Measurements from ENCODE around the gene TIMM13. TPM values are rescaled to one million over a fixed set of nuclear protein-coding genes. Genes with fewer than 3 reads are reported as not detected.
A peak's percentile ranks its signal among the peaks of the same experiment; 100 is the strongest.

The TIMM13 gene
- total and polyA plus RNA-seq, 9 of the 15 experiments (the other 6 are each of a cell fraction or from before 2014, with no cell fraction given), result 17.6 to 215 (median 71.8) TPM

DNA sequence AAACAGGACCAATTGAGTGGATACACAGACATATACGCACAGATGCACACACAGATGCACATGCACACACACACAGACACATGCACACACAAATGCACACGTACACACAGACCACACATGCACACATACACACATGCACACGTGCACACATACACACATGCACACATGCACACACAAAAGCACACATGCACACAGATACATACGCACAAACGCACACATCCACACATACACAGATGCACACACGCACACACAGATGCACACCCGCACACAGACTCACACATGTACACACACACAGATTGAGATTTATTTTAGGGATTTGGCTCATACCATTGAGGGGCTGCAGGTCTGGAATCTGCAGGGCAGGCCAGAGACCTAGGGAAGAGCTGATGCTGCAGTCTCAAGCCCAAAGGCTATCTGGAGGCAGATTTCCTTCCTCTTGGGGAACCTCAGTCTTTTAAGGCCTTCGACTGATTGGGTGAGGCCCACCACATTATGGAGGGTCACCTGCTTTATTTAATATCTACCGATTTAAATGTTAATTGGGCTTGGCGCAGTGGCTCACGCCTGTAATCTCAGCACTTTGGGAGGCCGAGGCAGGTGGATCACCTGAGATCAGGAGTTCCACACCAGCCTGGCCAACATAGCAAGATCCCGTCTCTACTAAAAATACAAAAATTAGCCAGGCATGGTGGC is 44.7 kb downstream of the TIMM13 start (continued):
- no peak for TF ChIP-seq RREB1 (CRISPR knock-in tag; IDR thresholded peaks at IDR 0.05)
- no peak for TF ChIP-seq NFRKB (IDR thresholded peaks at IDR 0.05; ENCODE audit: low read depth)
- TF ChIP-seq ZNF165 (CRISPR knock-in tag; IDR thresholded peaks at IDR 0.05; ENCODE audit: borderline replicate concordance), result no peak
- no peak for TF ChIP-seq EP400 (IDR thresholded peaks at IDR 0.05)
- no peak for TF ChIP-seq SREBF2 (CRISPR knock-in tag; IDR thresholded peaks at IDR 0.05)
- no peak for TF ChIP-seq VEZF1 (CRISPR knock-in tag; IDR thresholded peaks at IDR 0.05)
- TF ChIP-seq ZNF282 (CRISPR knock-in tag; IDR thresholded peaks at IDR 0.05), result no peak
- no peak for TF ChIP-seq ZNF766 (CRISPR knock-in tag; conservative IDR thresholded peaks at IDR 0.05)
- no peak for TF ChIP-seq ZNF407 (IDR thresholded peaks at IDR 0.05; ENCODE audit: low read depth)
- no peak for TF ChIP-seq KLF10 (CRISPR knock-in tag; IDR thresholded peaks at IDR 0.05)
- no peak for TF ChIP-seq HDAC6 (IDR thresholded peaks at IDR 0.05; ENCODE audit: low read depth, low read length)
- peak; percentile 38; the same call in 1 of the 2 replicates for TF ChIP-seq ADNP (tag; IDR thresholded peaks at IDR 0.05)
- TF ChIP-seq ZNF354B (CRISPR knock-in tag; IDR thresholded peaks at IDR 0.05), result no peak
- TF ChIP-seq BCOR (IDR thresholded peaks at IDR 0.05), result peak; percentile 93

Measured in K562 (cell line).